HK-2 (cell line): ENCODE results near the gene EML4.

Experiments
- DNase-seq: peaks from one replicate; pipeline ENCODE4 v3.0.0-alpha.2; 2018; ENCODE audit not compliant: unreplicated experiment

The EML4 gene

GRCh38 chr2:42196403-42197267, 27.5 kb downstream of the EML4 start:
- peak; percentile 24 for DNase-seq

- no peak for DNase-seq
Measured at GRCh38 chr2:42197792-42198191, 28.6 kb downstream of the EML4 start.

GRCh38 chr2:42198466-42198865, 29.3 kb downstream of the EML4 start:
- no peak for DNase-seq

- no peak for DNase-seq
Measured at GRCh38 chr2:42199002-42199401, 29.8 kb downstream of the EML4 start.

- DNase-seq: no peak
Measured at GRCh38 chr2:42199626-42200025, 30.5 kb downstream of the EML4 start.

- no peak for DNase-seq
Measured at GRCh38 chr2:42200926-42201855, 32.0 kb downstream of the EML4 start.

- DNase-seq: no peak
Measured at GRCh38 chr2:42202634-42203008, 33.5 kb downstream of the EML4 start.

- no peak for DNase-seq
Measured at GRCh38 chr2:42203792-42204191, 34.6 kb downstream of the EML4 start.

- DNase-seq: no peak
Measured at GRCh38 chr2:42205337-42205736, 36.2 kb downstream of the EML4 start.

- no peak for DNase-seq
Measured at GRCh38 chr2:42207826-42208225, 38.7 kb downstream of the EML4 start.

- DNase-seq: no peak
Measured at GRCh38 chr2:42210203-42210602, 41.0 kb downstream of the EML4 start.

- DNase-seq: no peak
Measured at GRCh38 chr2:42211291-42211690, 42.1 kb downstream of the EML4 start.

GRCh38 chr2:42214669-42215068, 45.5 kb downstream of the EML4 start:
- no peak for DNase-seq

- no peak for DNase-seq
Measured at GRCh38 chr2:42216694-42217093, 47.5 kb downstream of the EML4 start.

- no peak for DNase-seq
Measured at GRCh38 chr2:42217307-42217706, 48.2 kb downstream of the EML4 start.

- DNase-seq: no peak
Measured at GRCh38 chr2:42217914-42218313, 48.8 kb downstream of the EML4 start.

GRCh38 chr2:42218712-42219111, 49.6 kb downstream of the EML4 start:
- DNase-seq: no peak

GRCh38 chr2:42219160-42219559, 50.0 kb downstream of the EML4 start:
- no peak for DNase-seq

GRCh38 chr2:42220566-42220965, 51.4 kb downstream of the EML4 start:
- no peak for DNase-seq

GRCh38 chr2:42223067-42223854, 54.1 kb downstream of the EML4 start:
- DNase-seq: no peak

GRCh38 chr2:42223855-42224268, 54.7 kb downstream of the EML4 start:
- no peak for DNase-seq
